ENCODE data around the gene NAPSA. TPM values are rescaled to one million over a fixed set of nuclear protein-coding genes. Genes with fewer than 3 reads are reported as not detected.
"Not testable (repeated sequence)": the region's sequence is repeated elsewhere in the genome, so short reads cannot be mapped to it uniquely, and the experiment has no call there.

NAPSA gene
- total RNA-seq, 1 donor from 2014 or later: 3.3 TPM

DNA sequence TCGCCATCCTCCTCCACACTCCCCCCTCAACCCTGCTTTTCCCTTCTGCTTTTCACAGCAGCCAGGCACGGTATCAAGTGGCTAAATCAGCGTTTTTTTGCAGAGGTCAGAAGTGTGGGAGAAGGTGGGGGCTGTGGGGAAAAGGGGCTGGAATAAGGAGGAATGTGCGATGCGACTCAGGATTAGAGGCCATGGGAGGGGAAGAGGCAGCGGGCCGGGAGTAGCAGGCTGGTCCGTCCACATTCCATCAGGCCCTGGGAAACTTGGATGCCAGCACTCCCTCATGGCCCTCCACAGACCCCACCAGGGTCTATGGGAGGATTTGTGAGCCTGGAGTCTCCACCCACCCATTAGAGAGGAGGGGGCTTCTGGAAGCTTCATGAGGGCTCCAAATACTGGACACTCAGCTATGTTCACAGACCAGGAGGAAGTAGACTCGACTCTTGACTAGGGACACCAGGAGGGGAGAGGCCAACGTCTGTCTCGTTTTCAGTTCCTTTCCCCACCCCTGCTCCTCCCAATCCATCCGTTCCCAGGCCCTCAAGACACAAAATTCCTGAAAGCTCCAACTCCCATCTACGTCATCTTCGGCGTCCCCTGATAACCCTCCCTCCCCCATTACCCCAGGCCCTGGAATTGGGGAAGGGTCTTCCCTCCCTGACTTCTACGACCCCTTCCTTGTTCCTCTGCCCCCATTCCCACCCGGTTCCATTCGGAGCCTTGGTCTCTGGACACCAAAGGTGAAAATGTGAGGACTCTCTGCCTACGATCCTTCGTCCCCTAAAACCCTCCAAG, 33.0 kb downstream of the NAPSA start:
- peak overlapping the region; percentile 70 for H3K4me3 ChIP-seq (ENCODE audit: low read depth, low read length)
- TF ChIP-seq CTCF (conservative IDR thresholded peaks at IDR 0.05; ENCODE audit: low read depth, low read length): no peak
- DNase-seq (ENCODE audit: low read depth): no peak

DNA sequence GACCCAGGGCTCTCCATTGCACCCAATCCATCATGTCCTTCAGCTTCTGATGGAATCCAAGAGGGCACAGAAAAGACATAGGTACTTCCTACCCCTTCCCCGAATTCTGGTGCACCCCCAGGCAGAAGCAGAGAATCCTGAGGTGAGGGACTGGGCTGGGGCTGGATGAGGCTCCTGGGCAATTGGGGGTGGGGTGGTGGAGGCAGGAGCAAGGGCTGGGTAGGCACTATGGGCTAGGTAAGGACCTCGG, 33.5 kb downstream of the NAPSA start:
- no peak for DNase-seq (ENCODE audit: low read depth)
- no peak for TF ChIP-seq CTCF (conservative IDR thresholded peaks at IDR 0.05; ENCODE audit: low read depth, low read length)
- peak overlapping the region; percentile 70 for H3K4me3 ChIP-seq (ENCODE audit: low read depth, low read length)

GRCh38 chr19:50331221-50331993, 34.0 kb downstream of the NAPSA start:
- DNase-seq (ENCODE audit: low read depth): no peak
- no peak for TF ChIP-seq CTCF (conservative IDR thresholded peaks at IDR 0.05; ENCODE audit: low read depth, low read length)
- peak overlapping the region; percentile 70 for H3K4me3 ChIP-seq (ENCODE audit: low read depth, low read length)

- DNase-seq (ENCODE audit: low read depth): no peak
- TF ChIP-seq CTCF (conservative IDR thresholded peaks at IDR 0.05; ENCODE audit: low read depth, low read length): no peak
- H3K4me3 ChIP-seq (ENCODE audit: low read depth, low read length): peak overlapping the region; percentile 70
Measured at GRCh38 chr19:50330365-50331078, 34.9 kb downstream of the NAPSA start.

GRCh38 chr19:50329926-50330294, 35.5 kb downstream of the NAPSA start:
- DNase-seq (ENCODE audit: low read depth): not testable (repeated sequence)
- peak overlapping the region; percentile 70 for H3K4me3 ChIP-seq (ENCODE audit: low read depth, low read length)

GRCh38 chr19:50329146-50329925, 36.1 kb downstream of the NAPSA start, which contains the start of gene KCNC3:
KCNC3 (minus strand) TSS chr19:50329377; CDS start chr19:50329082, 295 bp downstream.
- peak within 1 kb of the TSS; percentile 70 for H3K4me3 ChIP-seq (ENCODE audit: low read depth, low read length)
- TF ChIP-seq CTCF (conservative IDR thresholded peaks at IDR 0.05; ENCODE audit: low read depth, low read length): no peak
- DNase-seq (ENCODE audit: low read depth): peak; percentile 93

DNA sequence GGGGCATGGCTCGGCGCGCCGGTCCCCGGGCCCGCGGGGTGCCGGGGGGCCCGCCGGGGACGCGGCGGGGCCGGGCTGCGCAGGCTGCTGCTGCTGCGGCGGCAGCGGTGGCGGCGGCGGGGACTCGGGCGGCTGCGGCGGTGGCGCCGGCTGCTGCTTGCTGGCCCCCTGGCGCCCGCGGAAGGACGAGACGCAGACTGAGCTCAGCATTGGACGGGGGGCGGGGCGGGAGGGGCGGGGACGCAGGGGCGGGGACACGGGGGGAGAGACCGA, 36.6 kb downstream of the NAPSA start:
- DNase-seq (ENCODE audit: low read depth): no peak
- no peak overlapping the region for H3K4me3 ChIP-seq (ENCODE audit: low read depth, low read length)
- TF ChIP-seq CTCF (conservative IDR thresholded peaks at IDR 0.05; ENCODE audit: low read depth, low read length): no peak
